Activated CD8-positive, alpha-beta memory T cell treated with anti-CD3 and anti-CD28 coated beads, Interleukin-2, amount 50 U/mL, for 1 hour (primary cell): ENCODE measurements around the gene PLVAP.

Experiments used
- DNase-seq: peaks from one replicate; pipeline ENCODE4 v3.0.0-alpha.2; 2020; ENCODE audit errors: extremely low read depth

PLVAP gene

GRCh38 chr19:17376935-17377600 is at the start of gene PLVAP:
PLVAP (minus strand) TSS chr19:17377342; CDS start chr19:17377288, 54 bp downstream.
- DNase-seq = no peak

- no peak for DNase-seq
These were observed 47.7 kb upstream of the PLVAP start for GRCh38 chr19:17424743-17425365.

- no peak for DNase-seq
These were observed 46.5 kb upstream of the PLVAP start for GRCh38 chr19:17423429-17424208.

- no peak for DNase-seq
These were observed 44.8 kb upstream of the PLVAP start for GRCh38 chr19:17421942-17422341.

GRCh38 chr19:17420475-17420924 is 43.4 kb upstream of the PLVAP start:
- no peak for DNase-seq

- DNase-seq = peak; percentile 85
These were observed 42.7 kb upstream of the PLVAP start, which contains the start of gene MVB12A for GRCh38 chr19:17419621-17420474. MVB12A (plus strand) TSS chr19:17420047; CDS start chr19:17420136, 89 bp downstream.

- DNase-seq = no peak
These were observed 42.0 kb upstream of the PLVAP start for GRCh38 chr19:17419154-17419620.

- DNase-seq = no peak
These were observed 41.6 kb upstream of the PLVAP start for GRCh38 chr19:17418710-17419109.

- no peak for DNase-seq
These were observed 38.0 kb upstream of the PLVAP start for GRCh38 chr19:17415121-17415520.

- no peak for DNase-seq
These were observed 37.0 kb upstream of the PLVAP start for GRCh38 chr19:17414097-17414496.

GRCh38 chr19:17411801-17412200 is 34.7 kb upstream of the PLVAP start:
- no peak for DNase-seq

- DNase-seq = no peak
These were observed 32.8 kb upstream of the PLVAP start for GRCh38 chr19:17409990-17410389.

- DNase-seq = no peak
These were observed 29.7 kb upstream of the PLVAP start for GRCh38 chr19:17406887-17407196.

- DNase-seq = no peak
These were observed 29.1 kb upstream of the PLVAP start for GRCh38 chr19:17406046-17406886.

- no peak for DNase-seq
These were observed 28.3 kb upstream of the PLVAP start, which contains the start of gene BST2 for GRCh38 chr19:17405250-17406045. BST2 (minus strand) TSS chr19:17405630; CDS start chr19:17405575, 55 bp downstream.

GRCh38 chr19:17404621-17405249 is 27.6 kb upstream of the PLVAP start:
- no peak for DNase-seq

- no peak for DNase-seq
These were observed 26.9 kb upstream of the PLVAP start for GRCh38 chr19:17404015-17404414.

GRCh38 chr19:17402982-17403855 is 26.1 kb upstream of the PLVAP start:
- no peak for DNase-seq
